Amniotic stem cell (primary cell): ENCODE data around the gene WDR20.
"Not testable (repeated sequence)": the region's sequence is repeated elsewhere in the genome, so short reads cannot be mapped to it uniquely, and the experiment has no call there.

Experiments
- DNase-seq: peaks from one replicate; lab custom pipeline; 2025; lab: John Stamatoyannopoulos, UW

The WDR20 gene

DNA sequence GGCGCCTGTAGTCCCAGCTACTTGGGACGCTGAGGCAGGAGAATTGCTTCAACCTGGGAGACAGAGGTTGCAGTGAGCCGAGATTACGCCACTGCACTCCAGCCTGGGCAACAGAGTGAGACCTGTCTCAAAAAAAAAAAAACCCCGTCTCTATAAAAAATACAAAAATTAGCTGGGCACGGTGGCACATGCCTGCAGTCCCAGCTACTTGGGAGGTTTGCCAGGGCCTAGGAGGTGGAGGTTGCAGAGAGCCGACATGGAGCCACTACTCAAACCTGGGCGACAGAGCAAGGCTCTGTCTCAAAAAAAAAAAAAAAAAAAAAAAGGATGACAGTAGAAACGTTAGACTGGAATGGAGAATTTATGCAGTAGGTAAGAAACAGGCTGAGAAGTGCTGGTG is 5.7 kb upstream of the WDR20 start:
- DNase-seq = not testable (repeated sequence)

DNA sequence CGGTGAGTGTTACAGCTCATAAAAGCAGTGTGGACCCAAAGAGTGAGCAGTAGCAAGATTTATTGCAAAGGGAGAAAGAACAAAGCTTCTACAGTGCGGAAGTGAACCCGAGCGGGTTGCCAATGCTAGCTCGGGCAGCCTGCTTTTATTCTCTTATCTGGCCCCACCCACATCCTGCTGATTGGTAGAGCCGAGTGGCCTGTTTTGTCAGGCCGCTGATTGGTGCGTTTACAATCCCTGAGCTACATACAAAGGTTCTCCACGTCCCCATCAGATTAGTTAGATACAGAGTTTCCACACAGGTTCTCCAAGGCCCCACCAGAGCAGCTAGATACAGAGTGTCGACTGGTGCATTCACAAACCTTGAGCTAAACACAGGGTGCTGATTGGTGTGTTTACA is 5.0 kb upstream of the WDR20 start:
- not testable (repeated sequence) for DNase-seq

DNA sequence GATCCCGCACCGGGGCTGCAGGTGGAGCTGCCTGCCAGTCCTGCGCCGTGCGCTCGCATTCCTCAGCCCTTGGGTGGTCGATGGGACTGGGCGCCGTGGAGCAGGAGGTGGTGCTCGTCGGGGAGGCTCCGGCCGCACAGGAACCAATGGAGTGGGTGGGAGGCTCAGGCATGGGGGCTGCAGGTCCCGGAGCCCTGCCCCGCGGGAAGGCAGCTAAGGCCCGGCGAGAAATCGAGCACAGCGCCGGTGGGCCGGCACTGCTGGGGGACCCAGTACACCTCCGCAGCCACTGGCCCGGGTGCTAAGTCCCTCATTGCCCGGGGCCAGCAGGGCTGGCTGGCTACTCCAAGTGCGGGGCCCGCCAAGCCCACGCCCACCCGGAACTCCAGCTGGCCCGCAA is 4.2 kb upstream of the WDR20 start:
- not testable (repeated sequence) for DNase-seq

DNA sequence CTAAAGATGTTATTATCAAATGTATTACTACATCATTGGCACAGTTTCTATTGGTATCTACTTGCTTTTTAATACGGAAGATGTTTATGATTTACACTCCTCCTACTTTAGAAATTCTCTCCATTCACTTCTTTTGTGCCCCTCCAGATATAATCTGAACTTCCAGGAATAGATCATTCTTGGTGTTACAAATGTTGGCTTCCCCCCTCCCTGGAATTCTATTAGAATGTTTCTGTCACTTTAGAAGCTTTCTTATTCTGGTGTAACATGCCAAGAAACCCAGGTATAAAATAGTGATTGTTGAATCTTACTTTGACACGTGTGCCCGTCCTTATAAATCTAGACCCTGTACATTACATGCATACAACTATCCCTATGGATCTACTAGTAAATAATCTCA is 1.2 kb upstream of the WDR20 start:
- no peak for DNase-seq

DNA sequence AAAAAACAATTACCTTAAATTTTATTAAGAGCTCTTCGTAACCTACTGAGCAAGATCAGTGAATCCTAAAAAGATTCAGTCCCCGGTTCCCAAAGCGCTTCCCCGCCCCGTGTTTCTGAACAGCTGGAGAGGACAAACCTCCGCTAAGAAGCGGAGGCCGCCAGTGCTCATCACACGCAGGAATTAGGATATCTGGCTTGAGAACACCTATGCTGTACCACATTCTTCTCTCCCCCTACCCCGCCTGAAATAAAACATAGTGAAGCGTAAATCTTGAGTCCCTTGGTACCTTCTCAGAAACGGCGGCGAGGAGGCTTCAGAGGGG is 774 bp upstream of the WDR20 start:
- no peak for DNase-seq

DNA sequence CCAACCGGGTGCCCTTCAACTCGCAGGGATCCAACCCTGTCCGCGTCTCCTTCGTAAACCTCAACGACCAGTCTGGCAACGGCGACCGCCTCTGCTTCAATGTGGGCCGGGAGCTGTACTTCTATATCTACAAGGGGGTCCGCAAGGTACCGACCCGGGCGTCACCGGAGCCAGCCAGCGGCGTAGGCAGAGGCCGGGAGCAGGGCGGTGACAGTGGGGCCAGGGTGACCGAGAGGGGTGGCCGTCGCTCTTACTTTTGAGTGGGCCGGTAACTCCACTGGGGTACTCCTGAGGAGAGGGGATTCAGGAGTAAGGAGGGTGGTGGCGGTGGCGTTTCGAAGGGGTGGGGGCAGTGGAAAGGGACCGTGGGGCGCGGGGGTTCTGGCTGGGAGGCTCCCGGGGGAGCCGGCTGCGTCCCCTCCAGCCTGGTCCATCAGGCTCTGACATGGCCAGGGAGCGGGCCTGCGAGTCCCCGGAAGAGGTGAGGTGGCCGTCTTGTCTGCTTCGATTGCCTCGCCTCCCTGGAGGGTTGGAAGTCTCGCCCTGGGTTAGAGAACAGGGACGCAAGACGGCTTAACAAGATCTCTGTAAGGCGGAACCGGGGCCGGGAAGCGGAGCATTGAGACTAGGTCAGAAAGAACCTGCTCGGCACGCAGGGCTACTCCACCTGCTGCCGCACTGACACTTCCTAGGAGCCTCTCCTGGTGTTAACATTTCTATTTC is 491 bp downstream of the WDR20 start:
- no peak for DNase-seq

DNA sequence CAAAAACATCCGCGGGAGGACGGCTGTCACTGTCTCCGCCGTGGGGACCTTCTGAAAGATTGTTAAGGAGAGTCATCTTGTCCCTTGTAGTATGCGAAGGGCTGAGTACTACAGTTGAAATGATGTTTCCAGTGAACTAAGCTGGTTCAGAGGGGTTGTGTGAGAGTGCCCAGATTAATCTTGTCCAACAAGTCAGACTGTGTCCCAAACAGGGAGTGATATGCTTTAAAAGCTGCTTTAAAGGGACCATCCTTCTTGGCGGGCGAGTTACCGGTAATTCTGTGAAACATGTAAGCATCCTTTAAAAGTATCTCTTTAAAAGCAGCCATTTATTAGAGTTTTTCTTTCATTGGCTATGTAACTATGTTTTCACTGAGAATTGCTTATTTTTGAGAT is 1.1 kb downstream of the WDR20 start:
- DNase-seq = no peak

DNA sequence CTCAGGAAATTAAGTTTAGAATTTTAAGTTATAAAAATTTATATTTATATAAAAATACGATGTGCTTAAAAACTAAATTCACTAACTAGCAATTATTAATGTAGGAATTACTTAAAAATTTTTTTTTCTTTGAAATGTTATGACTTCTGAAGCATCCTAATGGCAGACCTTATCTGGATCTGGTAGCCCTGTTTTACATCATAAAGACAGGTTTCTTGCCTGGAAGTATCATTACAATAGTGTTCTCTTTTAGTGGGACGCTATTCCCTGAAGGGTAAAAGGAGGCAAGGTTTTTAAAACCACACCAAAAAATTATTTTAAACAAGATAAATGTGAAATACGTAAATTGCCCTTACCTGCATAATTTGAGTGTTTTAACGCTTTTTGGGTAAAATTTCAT is 2.1 kb downstream of the WDR20 start:
- DNase-seq = no peak

DNA sequence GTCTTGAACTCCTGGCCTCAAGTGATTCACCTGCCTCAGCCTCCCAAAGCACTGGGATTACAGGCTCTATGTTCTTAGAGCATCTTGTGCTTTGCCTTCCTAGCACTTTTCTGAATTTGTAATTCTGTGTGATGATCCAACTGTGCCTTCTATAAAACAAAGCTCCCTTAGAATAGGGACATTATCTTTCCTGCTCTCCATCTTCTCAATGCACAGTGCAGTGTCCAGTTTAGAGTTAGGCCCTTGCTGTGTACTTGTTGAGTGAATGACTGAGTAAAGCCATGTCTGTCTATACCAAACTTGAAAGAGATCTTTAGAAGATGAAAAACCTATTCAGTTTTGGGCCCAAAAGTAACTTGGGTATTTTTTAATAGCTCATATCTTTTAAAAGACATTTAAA is 5.2 kb downstream of the WDR20 start:
- no peak for DNase-seq

DNA sequence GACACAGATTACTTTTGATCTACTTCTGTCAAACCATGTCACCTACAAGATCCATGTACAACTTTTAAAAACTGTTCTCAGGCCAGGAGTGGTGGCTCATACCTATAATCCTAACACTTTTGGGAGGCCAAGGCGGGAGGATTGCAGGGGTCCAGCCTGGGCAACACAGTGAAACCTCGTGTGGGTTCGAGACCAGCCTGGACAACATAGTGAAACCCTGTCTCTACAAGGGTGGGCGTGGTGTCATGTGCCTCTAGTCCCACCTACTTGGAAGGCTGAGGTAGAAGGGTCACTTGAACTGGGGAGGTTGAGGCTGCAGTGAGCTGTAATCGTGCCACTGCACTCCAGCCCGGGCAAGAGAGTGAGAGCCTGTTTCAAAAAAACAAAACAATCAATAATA is 5.7 kb downstream of the WDR20 start:
- DNase-seq = no peak

DNA sequence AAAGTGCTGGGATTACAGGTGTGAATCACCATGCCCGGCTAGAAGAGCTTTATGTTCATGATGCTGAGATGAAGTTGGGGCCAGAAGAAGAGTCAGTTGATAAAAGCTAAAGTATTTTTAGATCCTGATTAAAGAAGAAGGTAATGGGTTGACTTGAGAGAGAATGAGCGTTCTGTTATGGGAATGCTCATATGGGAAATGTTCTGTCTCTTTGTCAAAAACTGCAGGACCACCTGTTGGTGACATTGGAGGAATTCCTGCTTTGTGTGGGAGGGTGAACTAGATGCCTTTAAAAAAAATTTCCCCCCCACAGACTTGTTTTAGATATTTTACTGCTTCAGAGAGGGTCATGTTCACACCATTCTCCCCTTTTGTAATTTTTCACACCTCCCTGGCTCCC is 6.7 kb downstream of the WDR20 start:
- DNase-seq = no peak

DNA sequence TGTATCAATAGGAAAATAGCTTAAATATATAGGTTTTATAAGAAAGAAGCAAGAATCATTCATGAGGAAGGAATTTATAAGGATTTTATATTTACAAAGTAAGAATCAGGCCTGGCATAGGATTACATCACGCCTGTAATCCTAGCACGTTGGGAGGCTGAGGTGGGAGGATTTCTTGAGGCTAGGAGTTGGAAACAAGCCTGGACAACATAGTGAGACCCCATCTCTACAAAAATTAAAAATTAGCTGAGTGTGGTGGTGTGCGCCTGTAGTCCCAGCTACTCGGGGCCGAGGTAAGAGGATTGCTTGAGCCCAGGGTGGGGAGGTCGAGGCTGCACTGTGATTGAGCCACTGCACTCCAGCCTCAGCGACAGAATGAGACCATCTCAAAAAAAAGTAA is 10.4 kb downstream of the WDR20 start:
- DNase-seq = no peak

DNA sequence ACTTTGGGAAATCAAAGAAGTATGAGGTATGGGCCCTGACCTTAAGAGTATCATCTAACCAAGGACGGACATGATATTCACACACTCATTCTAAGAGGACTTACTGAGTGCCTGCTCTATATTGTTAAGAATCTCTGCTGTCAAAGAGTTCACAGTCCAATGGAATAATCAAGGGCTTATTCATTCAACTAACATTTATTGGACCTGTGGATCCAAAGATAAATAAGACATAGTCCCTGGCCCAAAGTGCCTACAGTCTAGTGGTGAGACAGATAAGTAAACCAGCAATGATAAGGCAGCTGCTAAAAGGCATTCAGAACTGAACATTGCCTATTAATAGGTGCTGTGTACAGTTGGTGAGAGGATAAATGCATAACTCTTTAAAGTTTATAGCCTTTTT is 11.0 kb downstream of the WDR20 start:
- DNase-seq = no peak

DNA sequence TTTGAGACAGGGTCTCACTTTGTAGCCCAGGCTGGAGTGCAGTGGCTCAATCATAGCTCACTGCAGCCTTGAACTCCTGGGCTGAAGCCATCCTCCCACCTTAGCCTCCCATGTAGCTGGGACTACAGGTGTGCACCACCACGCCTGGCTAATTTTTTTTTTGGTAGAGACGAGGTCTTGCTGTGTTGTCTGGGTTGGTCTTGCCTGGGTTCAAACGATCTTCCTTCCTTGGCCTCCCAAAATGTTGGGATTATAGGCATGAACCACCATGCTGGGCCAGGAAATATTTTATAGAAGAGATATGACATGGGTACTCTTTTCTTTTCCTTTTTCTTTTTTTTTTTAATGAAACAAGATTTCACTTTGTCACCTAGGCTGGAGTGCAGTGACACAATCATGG is 11.7 kb downstream of the WDR20 start:
- DNase-seq = not testable (repeated sequence)

DNA sequence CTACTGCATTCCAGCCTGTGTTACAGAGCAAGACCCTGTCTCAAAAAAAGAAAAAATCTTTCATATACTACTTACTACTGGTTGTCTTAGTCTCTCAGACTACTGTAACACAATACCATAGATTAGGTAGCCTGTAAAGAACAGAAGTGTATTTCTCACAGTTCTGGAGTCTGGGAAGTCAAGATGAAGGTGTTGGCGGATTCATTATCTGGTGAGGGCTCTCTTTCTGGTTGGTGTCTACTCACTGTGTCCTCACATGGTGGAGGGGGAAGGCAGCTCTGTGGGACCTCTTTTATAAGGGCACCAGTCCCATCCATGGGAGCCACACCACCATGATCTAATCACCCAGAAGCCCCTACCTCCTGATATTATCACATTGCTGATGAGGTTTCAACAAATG is 14.4 kb downstream of the WDR20 start:
- DNase-seq = no peak

DNA sequence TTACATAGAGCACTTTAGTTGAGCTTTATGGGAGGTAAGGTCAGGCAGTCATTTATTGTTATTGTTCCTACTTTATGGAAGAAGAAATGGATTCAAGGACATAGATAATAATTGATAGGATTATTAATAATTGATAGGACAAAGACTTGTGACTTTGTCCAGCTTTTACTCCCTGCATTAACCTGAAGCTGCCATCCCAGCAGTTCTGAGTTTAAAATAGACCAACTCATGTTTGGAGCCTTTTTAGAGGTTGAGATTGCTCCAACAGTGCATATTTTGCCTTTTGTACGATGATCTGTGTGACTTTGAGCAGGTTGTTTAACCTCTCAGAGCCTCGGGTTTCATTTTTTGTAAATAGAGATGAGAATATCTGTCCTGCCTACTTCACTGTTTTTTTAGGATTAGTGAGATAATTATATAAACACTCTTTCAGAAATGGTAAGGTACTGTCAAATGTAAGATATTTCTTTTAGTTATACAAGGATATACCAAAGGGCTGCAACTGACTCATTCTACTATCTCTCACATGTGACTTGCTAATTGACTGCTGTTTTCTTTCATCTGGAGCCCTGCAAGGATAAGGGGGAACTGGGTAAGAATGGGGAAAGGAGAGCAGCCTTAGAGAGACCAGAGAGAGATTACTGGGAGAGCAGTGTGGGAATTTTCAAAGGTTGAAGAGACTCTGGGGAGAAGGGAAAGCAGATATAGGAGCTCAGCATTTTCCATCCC is 15.3 kb downstream of the WDR20 start:
- no peak for DNase-seq

DNA sequence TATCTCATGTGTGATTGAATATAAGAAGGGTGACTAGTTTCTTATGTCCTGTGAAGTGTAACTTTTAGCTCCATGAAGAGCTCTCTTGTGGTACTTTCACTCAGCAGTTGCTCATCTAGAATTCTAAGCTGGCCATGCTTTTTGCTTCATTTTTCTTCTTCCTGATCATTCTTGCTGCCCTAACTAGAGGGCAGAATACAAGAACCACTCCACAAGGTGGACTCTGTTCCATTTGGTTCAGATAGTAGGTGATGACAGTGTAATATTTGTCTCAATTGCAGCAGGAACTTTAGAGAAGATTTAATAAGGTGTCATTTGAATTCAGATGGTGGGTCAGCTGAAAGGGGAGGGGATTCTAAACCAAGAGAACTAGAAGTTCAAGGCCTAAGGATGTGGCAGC is 17.6 kb downstream of the WDR20 start:
- no peak for DNase-seq

DNA sequence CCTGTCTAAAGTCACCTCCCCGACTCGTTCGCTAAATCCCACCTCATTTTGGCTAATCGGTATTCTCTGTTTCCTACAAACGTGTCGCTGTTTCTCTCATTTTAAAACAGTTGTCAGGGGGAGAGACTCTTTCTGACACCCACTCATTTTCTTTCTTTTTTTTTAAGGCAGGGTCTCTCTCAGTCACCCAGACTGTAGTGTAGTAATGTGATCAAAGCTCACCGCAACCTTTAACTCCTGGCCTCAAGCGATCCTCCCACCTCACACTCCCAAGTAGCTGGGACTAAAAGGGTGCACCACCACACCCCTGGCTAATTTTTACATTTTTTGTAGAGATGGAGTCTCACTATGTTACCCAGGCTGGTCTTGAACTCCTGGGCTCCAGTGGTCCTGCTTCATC is 19.1 kb downstream of the WDR20 start:
- no peak for DNase-seq

DNA sequence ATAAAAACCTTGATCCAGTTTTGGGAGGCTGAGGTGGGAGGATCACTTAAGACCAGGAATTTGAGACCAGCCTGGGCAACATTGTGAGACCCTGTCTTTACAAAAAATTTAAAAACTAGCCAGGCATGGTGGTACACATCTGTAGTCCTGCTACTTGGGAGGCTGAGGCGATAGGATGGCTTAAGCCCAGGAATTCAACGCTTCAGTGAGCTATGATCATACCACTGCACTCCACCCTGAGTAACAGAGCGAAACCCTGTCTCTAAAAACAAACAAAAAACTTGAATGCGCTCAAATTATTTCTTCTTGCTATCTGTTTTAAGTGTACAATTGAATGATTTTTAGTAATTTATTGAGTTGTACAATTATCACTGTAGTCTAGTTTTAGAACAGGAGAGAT is 20.1 kb downstream of the WDR20 start:
- DNase-seq = no peak

DNA sequence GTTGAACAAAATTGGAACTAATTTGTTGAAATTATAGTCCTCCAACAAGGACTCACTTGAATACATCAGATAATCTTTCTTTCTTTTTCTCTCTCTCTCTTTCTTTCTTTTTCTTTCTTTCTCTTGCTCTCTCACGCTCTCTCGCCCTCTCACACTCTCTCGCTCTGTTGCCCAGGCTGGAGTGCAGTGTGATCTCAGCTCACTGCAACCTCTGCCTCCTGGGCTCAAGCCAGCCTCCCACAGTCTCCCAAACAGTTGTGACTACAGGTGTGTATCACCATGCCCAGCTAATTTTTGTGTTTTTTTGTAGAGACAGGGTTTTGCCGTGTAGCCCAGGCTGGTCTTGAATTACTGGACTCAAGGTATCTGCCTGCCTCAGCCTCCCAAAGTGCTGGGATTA is 22.8 kb downstream of the WDR20 start:
- no peak for DNase-seq

DNA sequence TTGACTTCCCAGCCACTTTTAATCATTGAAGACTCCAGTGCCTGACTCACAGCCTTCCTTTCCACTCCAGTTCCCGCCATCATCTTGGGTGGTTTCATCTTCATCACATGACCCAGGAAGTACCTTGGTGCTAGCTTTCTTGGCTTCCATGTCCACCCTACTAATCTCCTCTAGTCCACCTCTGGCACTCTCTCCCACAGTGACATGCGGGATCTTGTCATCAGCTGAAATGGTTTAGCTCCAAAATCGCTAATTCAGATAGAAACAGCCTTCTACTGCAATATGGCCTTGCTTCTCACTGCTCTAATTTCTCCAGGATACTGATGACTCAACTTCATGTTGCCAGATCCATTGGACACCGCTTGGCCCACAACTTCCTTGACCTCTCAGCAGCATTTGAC is 24.5 kb downstream of the WDR20 start:
- no peak for DNase-seq

DNA sequence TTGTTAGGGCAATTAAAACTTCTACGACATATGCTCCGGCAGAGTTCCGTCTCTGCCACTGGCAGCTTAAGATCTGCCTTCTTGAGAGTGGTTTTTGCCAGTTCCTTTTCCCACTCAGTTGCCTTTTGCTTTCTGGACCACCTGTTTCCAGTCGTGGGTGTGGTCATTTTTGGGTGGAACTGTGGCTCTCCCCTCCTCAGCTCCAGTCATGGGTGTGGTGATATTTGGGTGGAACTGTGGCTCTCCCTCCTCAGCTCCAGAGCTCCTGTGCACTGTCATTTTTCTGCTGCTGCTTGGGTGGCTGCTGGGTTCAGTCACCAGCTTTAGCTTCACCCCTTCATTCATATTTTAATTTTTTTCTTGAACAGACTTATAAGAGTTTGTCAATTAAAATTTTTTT is 25.3 kb downstream of the WDR20 start:
- DNase-seq = no peak

DNA sequence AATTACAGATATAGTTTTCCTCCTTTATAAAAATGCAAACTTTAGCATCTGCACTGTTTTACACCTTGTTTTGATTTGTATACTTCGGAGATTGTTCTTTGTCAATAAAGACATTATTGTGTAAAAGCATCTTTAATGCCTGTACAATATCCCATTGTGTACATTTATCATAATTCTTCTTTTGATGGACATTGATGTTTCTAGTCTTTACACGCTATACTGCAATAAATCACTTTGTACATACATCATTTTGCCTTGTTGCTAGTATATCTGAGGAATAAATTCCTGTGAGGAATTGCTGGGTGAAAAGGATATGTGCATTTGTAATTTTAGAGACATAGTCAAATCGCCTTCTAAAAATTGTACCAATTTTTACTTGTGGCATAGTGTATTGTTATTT is 30.4 kb downstream of the WDR20 start:
- no peak for DNase-seq
